GM13977 (cell line): ENCODE results near the gene WNK2.

Source experiments
- DNase-seq: peaks from one replicate; pipeline ENCODE4 v3.0.0; 2012; ENCODE audit warnings: low spot score
- CTCF ChIP-seq: IDR thresholded peaks from 2 replicates; pipeline ENCODE4 v1.5.1; 2012; ENCODE audit warnings: mild to moderate bottlenecking, control low read depth; ENCODE audit not compliant: insufficient read depth; ENCODE audit errors: extremely low read depth, missing control alignments
- in situ Hi-C: fragments of 300-500 bp; cut with MboI; formaldehyde crosslinking; loops from one replicate; pipeline ENCODE4 v1.12.0; 2022; ENCODE audit warnings: low sequenced_read_pairs, low pct_unique_long_range_greater_than_20kb, mixed read lengths, inconsistent platforms; ENCODE audit not compliant: unreplicated experiment

WNK2 gene

DNA sequence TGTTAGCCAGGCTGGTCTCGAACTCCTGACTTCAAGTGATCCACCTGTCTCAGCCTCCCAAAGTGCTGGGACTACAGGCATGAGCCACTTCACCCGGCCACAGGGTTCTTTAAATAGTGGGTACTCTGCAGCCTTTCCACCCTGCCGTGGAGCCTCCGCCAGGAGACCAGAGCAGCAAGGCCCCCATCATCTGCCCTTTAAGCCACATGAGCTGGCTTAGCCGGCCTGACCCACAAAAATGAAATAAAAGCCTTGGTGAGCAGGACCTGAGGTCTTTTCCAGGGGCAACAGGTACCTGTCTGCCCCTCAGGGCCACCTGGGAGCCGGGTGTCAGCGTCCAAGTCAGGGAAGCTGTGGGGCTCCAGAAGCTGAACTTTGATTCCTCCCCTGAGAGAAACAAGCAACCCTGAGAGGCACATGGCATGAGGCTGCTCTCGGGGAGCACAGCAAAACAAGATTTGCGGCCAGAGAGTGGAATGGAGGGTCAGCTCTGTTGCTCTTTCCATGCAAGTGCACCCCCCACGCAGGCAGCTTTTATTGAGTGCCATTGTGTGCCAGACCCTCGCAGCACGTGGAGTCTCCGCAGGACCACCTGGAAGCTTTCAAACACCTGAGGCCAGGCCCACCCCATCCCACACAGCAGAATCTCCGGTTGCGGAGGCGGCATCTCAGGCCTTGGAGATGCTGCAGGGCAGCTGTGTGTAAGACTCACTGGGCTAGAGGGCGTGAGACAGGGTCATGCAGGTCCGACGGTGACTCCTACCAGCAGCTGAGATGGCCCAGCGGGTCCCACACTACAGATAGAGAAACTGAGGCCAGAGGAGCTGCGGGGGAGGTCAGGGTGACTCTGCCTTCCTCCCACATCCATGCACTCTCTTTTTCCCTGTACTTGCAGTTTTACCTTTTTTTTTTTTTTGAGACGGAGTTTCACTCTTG is 4.8 kb upstream of the WNK2 start:
- in situ Hi-C loops: no loop called here
- DNase-seq: no peak
- no peak for TF ChIP-seq CTCF

GRCh38 chr9:93180938-93181337 is 3.0 kb upstream of the WNK2 start:
- no peak for TF ChIP-seq CTCF
- in situ Hi-C loops: no loop called here
- DNase-seq: no peak

GRCh38 chr9:93181672-93182435 is 2.1 kb upstream of the WNK2 start:
- DNase-seq: no peak
- no peak for TF ChIP-seq CTCF
- in situ Hi-C loops: no loop called here

DNA sequence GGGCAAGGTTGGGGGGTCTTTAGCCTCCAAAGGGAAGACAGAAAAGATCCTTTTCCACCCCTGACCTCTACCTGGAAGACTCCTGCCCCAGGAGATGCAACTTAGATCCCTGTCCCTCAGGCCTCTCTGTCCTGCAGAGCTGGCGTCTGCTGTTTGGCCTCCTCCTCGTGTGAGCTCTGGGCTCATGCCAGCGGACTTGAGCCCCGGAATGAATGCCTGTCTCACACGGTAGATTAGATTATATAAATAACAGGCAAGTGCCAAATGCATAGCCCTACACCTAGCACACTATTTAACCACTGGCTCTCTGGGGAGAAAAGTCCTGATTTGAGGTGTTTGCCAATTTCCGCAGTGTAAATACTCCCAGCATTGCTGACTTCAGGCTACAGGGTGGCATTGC is 1.4 kb upstream of the WNK2 start:
- in situ Hi-C loops: no loop called here
- no peak for DNase-seq
- TF ChIP-seq CTCF: no peak

- no peak for DNase-seq
- no peak for TF ChIP-seq CTCF
- in situ Hi-C loops: no loop called here
Observed at GRCh38 chr9:93183131-93183662, 742 bp upstream of the WNK2 start.

DNA sequence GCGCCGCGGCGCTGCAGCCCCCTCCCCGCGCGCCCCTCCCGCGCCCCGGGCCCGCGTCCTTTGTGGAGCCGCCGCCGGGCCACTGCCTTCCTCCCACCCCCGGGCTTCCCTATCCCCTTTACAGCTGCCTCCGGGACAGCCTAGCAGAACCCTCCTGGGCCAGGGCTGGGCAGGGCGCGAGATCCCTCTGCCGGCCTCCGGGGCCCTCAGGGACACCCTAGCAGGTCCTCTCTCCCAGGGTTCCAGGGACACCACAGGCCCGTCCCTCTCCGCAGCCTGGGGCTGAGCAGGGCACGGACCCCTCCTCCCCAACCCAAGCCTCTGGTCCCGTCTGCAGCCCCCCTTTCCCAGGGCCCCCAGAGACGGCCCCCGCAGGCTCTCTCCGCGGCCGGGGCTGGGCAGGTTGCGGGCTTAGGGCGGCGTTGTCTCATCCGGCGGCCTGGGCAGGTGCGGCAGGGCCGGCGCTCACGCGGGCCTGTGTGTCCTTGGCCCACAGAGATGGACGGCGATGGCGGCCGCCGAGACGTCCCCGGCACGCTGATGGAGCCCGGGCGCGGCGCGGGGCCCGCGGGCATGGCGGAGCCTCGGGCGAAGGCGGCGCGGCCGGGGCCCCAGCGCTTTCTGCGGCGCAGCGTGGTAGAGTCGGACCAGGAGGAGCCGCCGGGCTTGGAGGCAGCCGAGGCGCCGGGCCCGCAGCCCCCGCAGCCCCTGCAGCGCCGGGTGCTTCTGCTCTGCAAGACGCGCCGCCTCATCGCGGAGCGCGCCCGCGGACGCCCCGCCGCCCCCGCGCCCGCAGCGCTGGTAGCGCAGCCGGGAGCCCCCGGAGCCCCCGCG is 710 bp downstream of the WNK2 start:
- in situ Hi-C loops: no loop called here
- peak; percentile 70 for DNase-seq
- no peak for TF ChIP-seq CTCF
